Neural crest cell (in vitro differentiated cells): ENCODE results near the gene MTA1. TPM values are rescaled to one million over a fixed set of nuclear protein-coding genes. Genes with fewer than 3 reads are reported as not detected.
A peak's percentile ranks its signal among the peaks of the same experiment; 100 is the strongest.

Experiments
- DNase-seq: peaks from one replicate; pipeline ENCODE4 v3.0.0; 2021; ENCODE audit warnings: low read depth, mixed read lengths, low spot score
- H3K27ac Mint-ChIP-seq: one replicate; pipeline ENCODE4 v1.8.0; 2021; ENCODE audit warnings: mild to moderate bottlenecking, mixed read lengths; ENCODE audit not compliant: unreplicated experiment
- H3K27me3 Mint-ChIP-seq: 2 replicates; pipeline ENCODE4 v1.8.0; 2021; ENCODE audit warnings: low read depth, mild to moderate bottlenecking, mixed read lengths
- H3K36me3 Mint-ChIP-seq: 2 replicates; pipeline ENCODE4 v1.8.0; 2021; ENCODE audit warnings: low read depth, mild to moderate bottlenecking, mixed read lengths
- H3K4me1 Mint-ChIP-seq: 2 replicates; pipeline ENCODE4 v1.8.0; 2021; ENCODE audit warnings: mixed read lengths
- H3K4me3 Mint-ChIP-seq: one replicate; pipeline ENCODE4 v1.8.0; 2021; ENCODE audit warnings: mild to moderate bottlenecking, mixed read lengths
- H3K9me3 Mint-ChIP-seq: 2 replicates; pipeline ENCODE4 v1.8.0; 2021; ENCODE audit warnings: mixed read lengths
- CTCF ChIP-seq: fragments of 200-600 bp; sonication (generic); conservative IDR thresholded peaks from 2 replicates; pipeline ENCODE4 v1.5.0; 2021; ENCODE audit warnings: antibody characterized with exemption, mild to moderate bottlenecking
- total RNA-seq: library from RNA; stranded (reverse); gene quantifications from 2 replicates; pipeline ENCODE4 v1.2.1, GENCODE V29; 2021

MTA1 gene
- total RNA-seq, 1 donor from 2014 or later: 246 TPM

DNA sequence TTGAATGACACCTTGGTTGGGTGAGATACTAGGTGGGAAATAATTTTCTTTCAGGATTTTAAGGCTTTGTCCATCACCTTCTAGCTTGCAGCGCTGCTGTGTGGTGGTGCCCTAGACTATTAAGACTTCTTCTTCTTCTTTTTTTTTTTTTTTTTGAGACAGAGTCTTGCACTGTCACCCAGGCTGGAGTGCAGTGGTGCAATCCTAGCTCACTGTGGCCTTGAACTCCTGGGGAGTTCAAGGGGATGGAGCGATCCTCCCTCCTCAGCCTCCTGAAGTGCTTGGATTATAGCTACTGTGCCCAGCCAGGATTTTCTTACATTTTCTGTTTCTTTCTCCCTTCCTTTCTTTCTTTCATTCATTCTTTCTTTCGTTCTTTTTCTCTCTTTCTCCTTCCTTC lies 10.3 kb upstream of the MTA1 start:
- peaks cover 10% of the 10 kb centered on the region for H3K36me3 Mint-ChIP-seq
- peak overlapping the region; percentile 51 for H3K4me3 Mint-ChIP-seq
- DNase-seq: no peak
- H3K9me3 Mint-ChIP-seq: peaks cover 7% of the 10 kb centered on the region
- H3K27ac Mint-ChIP-seq: no peak overlapping the region
- peaks cover 48% of the 10 kb centered on the region for H3K27me3 Mint-ChIP-seq
- no peak for TF ChIP-seq CTCF
- H3K4me1 Mint-ChIP-seq: peaks cover 19% of the 10 kb centered on the region

DNA sequence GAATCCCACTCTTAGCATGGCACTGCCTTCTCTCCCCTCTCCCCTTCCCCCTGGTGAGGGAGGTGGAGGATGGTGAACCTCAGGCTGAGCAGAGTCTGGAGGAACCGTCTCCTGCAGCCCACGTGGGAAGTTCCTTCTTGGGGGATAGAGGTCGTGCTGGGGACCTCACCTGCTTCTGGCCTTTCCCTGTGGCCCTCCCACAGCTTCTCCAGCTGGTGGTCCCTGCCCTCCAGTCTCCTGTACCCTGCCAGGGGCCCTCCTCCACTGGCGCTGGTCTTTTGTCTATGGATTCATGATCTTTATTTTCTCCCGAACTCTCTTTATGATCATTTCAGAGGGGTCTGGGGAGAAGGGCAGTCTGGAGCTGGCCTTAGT lies 9.0 kb upstream of the MTA1 start:
- Mint-ChIP-seq H3K36me3 (peaks cover 2% of the 10 kb centered on the region), H3K4me1 (peaks cover 24% of the 10 kb centered on the region), H3K9me3 (peaks cover 2% of the 10 kb centered on the region), H3K4me3 (peak overlapping the region; percentile 62), H3K27ac (no peak overlapping the region), H3K27me3 (peaks cover 48% of the 10 kb centered on the region)
- no peak for DNase-seq
- no peak for TF ChIP-seq CTCF

DNA sequence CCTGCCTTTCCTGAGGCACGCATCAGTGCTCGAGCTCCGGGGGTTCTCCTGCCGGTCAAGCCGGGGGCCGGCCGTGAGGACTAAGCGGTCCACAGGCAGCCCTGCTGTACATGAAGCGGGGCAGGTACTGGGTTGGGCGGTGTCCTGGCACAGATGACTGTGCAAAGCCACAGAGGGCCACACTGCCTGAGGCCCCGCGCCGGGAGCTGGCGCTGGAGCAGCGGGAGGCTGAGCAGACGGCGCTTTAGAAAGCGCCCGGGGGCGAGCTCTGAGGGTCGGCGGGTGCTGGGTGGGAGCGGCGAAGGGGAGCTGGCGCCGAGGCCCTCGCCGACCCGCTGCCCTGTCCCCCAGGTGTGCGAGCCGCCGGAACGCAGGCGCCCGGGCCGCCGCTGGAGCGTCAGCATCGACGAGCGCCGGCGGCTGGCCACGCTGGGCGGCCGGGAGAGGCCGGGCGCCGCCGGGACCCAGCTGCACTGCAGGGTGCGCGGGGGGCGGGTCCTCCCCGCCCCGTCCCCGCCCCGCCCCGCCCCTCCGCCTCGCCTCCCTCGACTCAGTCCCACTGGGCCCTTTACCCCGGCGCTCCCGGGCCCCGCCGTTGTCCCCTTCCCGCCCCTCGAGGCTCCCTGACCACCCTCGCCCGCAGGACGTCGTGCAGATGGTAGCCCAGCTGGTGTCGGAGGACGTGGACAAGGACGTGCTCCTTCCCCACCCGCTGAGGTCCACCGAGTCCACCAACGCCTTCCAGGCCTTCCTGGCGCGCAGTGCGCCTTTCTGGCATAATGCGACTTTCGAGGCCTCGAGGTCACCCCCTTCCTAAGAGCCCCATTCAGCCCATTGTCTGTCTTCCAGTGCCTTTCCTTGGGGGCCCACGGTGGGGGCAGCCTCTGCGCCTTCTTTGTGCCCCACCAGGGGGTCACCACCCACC lies 8.3 kb upstream of the MTA1 start:
- DNase-seq: no peak
- Mint-ChIP-seq H3K4me1 (peaks cover 24% of the 10 kb centered on the region), H3K27me3 (peaks cover 48% of the 10 kb centered on the region), H3K36me3 (peaks cover 2% of the 10 kb centered on the region), H3K4me3 (peak overlapping the region; percentile 62), H3K27ac (no peak overlapping the region), H3K9me3 (no peaks in the 10 kb centered on the region)
- TF ChIP-seq CTCF: no peak

DNA sequence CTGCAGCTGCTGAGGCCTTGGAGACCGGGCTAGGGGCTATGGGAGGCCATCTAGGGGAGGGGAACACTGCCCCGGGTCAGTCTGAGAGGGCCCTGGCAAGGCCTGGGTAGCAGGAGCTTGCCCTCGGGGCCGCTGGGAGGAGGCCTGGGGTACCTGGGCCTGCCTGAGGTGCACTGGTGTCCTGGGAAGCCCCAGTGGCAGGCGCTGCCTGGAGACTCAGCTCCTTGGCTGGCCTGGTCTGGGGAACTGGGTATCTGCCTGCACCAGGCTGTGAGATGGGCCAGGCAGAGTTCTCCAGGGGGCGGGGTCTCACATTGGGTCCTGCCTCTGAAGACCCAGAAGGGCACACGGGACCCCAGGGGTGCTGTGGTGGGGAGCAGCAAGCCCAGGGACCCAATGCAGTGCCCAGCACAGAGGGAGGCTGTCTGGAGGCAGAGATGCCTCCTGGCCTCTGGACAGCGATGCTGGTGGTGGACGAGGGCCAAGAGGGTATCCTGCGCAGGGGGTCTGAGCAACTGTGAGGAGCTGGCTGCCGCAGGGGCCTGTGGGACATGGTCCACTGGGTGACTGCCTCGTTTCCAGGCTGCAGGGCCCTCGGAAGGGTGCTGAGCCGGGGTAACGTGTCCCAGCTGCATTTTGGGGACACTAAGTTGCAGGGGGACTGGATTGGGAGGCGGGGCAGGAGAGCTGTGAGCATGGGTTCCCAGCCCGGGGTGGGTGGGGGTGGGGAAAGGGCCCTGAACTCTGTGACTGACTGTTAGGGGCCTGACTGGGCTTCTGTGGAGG lies 7.4 kb upstream of the MTA1 start:
- peaks cover 48% of the 10 kb centered on the region for H3K27me3 Mint-ChIP-seq

More for the DNA sequence above, 7.4 kb upstream of the MTA1 start:
- no peaks in the 10 kb centered on the region for H3K9me3 Mint-ChIP-seq
- peaks cover 2% of the 10 kb centered on the region for H3K36me3 Mint-ChIP-seq
- peak overlapping the region; percentile 41 for H3K4me3 Mint-ChIP-seq
- no peak overlapping the region for H3K27ac Mint-ChIP-seq
- H3K4me1 Mint-ChIP-seq: peaks cover 27% of the 10 kb centered on the region
- no peak for TF ChIP-seq CTCF
- DNase-seq: no peak
